Stimulated activated memory B cell treated with anti-CD40 and anti-IgM and Interleukin-4, amounts not matched to agents 10 μg/mL and 1 μg/mL and 100 μg/mL, for 72 hours (primary cell): ENCODE results near the gene GPR153.

Experiments used
- ATAC-seq: fragments of 150-1000 bp; cut with Tn5 transposase; 2 replicates; pipeline ENCODE4 v1.10.0; 2021
- H3K27ac Mint-ChIP-seq: one replicate; pipeline ENCODE4 v1.8.0; 2022; ENCODE audit warnings: mild to moderate bottlenecking, mixed read lengths
- H3K27me3 Mint-ChIP-seq: one replicate; pipeline ENCODE4 v1.8.0; 2022; ENCODE audit warnings: mixed read lengths
- H3K36me3 Mint-ChIP-seq: one replicate; pipeline ENCODE4 v1.8.0; 2022; ENCODE audit warnings: mixed read lengths
- H3K4me1 Mint-ChIP-seq: one replicate; pipeline ENCODE4 v1.8.0; 2022; ENCODE audit warnings: mixed read lengths
- H3K4me3 Mint-ChIP-seq: one replicate; pipeline ENCODE4 v1.8.0; 2022; ENCODE audit warnings: mild to moderate bottlenecking, moderate library complexity, mixed read lengths
- H3K9me3 Mint-ChIP-seq: one replicate; pipeline ENCODE4 v1.8.0; 2022; ENCODE audit warnings: mixed read lengths

Gene GPR153

DNA sequence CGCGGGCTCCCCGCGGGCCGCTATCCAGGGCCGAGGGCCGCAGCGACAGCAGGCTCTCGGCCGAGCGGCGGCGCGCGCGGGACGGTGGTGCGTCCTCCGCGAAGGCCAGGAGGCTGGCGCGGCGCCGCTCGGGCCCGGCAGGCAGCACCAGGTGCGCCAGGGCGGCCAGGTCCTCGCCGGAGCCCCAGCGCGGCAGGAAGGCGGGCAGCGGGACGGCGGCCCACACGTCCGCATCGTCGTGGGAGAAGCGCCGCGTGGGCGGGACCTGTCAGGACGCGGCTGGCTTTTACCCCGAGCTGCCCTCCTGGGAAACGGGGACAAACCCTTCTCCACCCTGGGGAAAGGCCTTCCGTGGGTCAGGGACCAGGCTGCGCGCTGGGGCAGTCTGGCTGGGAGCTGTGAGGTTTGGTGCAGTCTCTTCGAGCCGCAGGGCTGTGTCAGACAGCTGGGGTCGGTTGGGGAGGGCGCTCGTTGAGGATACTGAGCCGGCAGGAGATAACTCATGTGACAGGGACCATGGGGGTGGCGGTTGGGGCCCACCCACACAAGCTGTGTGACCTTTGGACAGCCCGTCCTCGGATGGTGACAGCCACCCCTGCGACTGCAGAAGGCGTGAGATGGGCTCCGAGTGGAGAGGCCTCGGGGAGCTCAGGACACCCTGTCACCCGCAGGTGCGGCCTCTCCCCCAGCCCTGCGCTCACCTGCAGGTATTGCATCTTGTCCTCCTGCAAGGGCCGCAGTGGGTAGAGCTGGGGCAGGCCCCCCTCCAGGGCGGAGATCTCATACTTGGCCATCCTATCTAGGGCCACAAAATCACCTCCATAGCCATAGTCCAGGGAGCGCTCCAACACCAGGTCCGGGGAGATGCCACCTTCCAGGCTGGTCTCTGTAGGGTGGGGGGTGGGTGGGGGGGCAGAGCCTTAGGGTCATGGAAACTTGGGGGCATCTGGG lies 10.9 kb downstream of the GPR153 start:
- Mint-ChIP-seq H3K36me3 (no peaks in the 10 kb centered on the region), H3K4me1 (peaks cover 12% of the 10 kb centered on the region), H3K27me3 (peaks cover 59% of the 10 kb centered on the region), H3K9me3 (no peaks in the 10 kb centered on the region), H3K27ac (no peak overlapping the region), H3K4me3 (no peak overlapping the region)
- ATAC-seq, result no peak

DNA sequence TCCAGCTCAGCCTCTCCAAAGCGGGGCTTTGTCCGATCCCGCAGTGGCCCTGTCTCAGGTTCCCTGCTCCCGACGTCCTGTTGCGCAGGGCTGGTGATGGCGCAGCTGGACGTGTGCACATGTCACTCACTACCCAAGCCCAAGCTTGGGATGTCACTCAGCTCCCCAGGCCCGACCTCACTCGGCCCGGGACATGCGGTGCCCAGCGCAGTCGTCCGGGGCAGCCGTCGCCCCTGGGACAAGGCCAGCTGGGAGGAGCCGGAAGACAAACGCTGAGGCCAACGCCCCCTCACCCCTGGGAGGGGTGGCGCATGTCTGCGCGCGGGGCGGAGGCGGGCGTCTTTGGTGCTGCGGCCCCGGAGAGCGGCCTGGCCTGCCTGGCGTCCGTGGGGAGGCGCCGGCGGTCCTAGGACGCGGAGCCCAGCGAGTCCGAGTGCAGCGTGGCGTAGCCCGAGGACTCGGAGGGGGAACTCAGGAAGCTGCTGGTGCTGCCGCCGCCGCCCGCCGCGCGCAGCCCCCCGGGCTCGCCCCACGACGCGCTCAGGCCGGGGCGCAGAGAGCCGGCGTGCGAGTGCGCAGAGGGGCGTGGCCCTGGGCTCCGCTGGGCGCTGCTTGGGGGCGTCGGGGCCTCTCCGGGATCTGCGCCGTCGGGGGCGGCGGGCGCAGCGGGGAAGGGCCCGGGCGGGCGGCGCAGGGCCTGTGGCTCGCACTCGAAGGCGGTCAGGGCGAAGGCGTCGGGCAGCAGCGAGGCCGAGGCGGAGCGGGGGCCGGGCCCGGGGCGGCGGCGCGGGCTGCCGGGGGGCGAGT lies 11.8 kb downstream of the GPR153 start:
- Mint-ChIP-seq H3K27ac (no peak overlapping the region), H3K4me3 (peak overlapping the region; percentile 46), H3K36me3 (no peaks in the 10 kb centered on the region), H3K27me3 (peaks cover 67% of the 10 kb centered on the region), H3K4me1 (peaks cover 19% of the 10 kb centered on the region), H3K9me3 (no peaks in the 10 kb centered on the region)
- ATAC-seq, result no peak

DNA sequence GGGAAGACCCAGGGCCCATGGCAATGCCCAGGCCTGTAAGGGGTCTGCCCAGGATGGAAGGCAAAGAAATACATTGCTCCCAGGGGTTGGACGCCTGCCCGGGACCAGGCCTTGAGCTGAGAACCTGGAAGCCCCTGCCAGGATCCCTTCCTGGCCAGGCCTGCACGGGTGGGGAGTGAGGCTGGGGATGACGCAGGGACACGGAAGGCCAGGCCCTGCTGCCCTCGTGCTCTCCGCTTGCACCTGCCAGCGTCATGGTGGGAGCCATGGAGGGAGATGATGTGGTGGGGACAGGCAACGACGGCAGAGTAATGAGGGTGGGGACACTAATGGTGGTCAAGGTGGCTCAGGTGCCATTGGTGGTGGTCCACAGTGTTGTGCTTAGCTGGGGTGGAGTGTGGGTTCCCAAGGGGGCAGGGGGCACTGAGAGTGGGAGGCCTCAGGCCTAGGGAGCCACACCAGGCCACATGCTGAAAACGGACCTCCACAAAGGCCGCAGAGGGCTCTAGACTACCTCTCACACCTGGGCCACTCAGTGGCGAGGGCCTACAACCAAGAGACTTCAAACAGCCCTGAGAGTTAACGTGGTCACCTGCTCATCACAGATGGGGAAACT lies 12.6 kb downstream of the GPR153 start:
- ATAC-seq, result no peak
- Mint-ChIP-seq H3K4me3 (no peak overlapping the region), H3K36me3 (no peaks in the 10 kb centered on the region), H3K27ac (no peak overlapping the region), H3K27me3 (peaks cover 76% of the 10 kb centered on the region), H3K4me1 (peaks cover 19% of the 10 kb centered on the region), H3K9me3 (no peaks in the 10 kb centered on the region)

DNA sequence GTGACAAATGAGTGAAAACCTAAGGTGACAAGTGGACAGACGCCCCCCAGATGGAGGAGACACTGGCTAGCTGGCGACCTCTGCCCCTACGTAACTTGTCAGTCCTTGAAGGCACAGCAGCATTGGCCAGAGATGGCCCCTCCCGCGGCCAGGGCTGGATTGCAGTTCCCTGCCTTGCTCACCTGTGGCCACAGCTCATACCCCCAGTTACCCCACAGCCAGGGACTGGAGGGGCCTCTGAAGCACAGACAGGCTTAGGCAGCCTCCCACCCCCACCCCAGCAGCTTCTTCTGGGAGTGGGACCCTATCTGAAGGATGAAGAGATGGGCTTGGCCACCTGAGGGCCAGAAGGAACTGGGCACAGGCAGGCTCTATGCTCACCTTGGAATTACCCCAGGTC lies 13.2 kb downstream of the GPR153 start:
- Mint-ChIP-seq H3K9me3 (no peaks in the 10 kb centered on the region), H3K4me1 (peaks cover 19% of the 10 kb centered on the region), H3K27me3 (peaks cover 81% of the 10 kb centered on the region), H3K27ac (no peak overlapping the region), H3K36me3 (no peaks in the 10 kb centered on the region), H3K4me3 (no peak overlapping the region)
- no peak for ATAC-seq

DNA sequence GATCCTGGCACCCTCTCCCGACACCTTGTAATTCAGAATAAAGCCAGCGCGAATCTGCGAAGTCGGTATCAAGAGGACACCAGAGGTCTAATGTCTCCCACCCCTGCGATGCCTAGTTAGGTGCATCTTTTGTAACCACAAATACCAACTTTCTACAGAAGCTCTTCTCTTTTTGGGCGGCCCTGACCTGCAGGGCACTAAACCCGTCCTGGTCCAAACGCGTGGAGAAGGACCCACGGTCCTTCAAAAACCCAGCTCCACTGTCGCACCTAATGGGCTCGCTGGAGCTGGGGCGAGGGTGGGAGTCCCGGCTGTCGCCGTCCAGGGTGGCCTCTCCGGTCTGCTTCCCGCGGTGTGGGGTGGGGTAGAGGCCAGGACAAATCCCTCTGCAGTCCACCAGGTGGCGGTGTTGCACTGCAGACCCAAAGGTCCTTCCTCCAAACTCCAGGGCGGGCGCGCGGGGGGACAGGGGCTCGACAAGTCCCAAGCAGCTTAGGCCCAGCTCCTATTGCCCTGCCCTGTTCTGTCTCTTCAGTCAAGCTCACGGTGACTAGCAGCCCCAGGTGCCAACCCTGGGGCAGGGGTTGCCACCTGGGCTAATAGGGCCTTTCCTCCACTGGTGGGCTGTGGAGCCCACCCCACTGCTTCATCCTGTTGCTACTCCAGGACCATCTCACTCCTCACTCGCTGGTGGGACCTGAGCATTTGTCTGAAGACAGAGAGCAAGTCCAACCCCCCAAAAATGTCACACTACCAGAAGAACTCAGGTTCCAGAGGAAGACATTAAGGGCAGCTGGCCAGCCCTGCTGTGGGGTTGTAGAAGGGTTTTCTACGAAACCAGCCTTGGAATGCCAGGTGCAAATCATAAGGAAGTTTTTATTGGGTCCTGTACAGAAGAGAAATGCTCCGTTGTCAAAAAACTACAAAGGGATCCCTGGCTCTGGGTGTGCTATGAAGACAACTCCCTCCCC lies 14.1 kb downstream of the GPR153 start:
- Mint-ChIP-seq H3K9me3 (no peaks in the 10 kb centered on the region), H3K27ac (no peak overlapping the region), H3K27me3 (peaks cover 80% of the 10 kb centered on the region), H3K4me1 (peaks cover 20% of the 10 kb centered on the region), H3K36me3 (no peaks in the 10 kb centered on the region), H3K4me3 (peak overlapping the region; percentile 70)
- ATAC-seq, result peak; percentile 52

DNA sequence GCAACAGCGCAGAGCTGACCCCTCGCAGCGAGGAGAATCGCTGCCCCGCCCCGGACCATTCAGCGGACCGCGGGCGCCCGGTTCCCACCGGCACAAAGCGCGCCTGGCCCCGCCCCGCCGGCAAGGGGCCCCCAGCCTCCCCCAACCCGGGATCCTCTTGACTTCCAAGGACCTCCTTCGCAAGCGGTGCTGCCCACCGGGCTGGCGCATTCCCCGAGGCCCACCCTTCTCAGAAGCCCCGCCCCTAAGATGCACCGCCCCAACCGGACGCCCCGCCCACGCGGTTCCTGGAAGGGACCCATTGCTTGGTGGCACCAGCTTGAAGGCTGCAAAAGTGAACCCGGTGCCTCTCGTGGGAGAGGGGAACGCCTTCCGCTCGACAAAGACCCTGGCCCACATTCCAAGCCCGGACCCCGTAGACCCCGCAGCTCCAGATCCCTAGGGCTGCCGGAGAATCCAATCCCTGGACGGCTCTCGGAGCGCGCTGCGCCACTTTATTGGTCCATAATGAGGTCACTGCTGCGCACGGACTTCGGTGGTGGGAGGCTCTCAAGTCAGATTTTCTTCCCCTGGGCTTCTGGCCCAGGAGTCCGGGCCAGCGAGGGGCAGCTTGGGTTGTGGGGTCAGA lies 14.9 kb downstream of the GPR153 start:
- no peaks in the 10 kb centered on the region for H3K9me3 Mint-ChIP-seq
- peaks cover 28% of the 10 kb centered on the region for H3K4me1 Mint-ChIP-seq
- peaks cover 80% of the 10 kb centered on the region for H3K27me3 Mint-ChIP-seq
- no peak overlapping the region for H3K27ac Mint-ChIP-seq
- peak overlapping the region; percentile 70 for H3K4me3 Mint-ChIP-seq
- H3K36me3 Mint-ChIP-seq, result no peaks in the 10 kb centered on the region
- ATAC-seq, result no peak

DNA sequence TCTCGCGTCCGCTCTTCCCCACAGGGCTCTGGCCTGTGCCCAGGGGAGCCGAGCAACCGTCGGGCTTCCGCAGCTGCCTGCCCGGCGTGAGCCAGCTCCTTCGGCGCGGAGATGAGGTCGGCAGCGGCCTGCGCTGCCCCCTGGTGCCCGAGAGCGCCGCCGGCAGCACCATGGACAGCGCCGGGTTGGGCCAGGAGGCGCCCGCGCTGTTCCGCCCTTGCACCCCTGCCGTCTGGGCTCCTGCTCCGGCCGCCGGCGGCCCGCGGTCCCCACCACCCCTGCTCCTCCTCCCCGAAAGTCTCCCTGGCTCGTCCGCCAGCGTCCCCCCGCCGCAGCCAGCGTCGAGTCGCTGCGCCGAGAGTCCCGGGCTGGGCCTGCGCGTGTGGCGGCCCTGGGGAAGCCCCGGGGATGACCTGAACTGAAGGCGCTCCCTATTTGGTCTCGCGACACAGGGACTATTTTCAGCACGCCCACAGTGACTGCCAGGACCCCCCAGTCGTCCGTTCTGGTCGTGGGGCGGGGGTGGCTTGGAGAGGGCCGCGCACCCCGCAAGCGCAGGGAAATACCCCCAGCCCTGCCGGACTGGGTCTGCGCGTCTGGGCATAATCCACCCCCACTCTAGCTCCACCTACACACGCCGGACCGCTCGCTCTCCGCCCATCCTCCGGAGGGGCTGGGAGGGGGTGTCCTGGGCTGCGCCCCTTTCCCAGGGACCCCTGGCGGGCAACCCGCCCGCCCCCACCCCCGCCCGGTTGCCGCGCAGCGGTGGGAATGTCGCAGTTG lies 15.6 kb downstream of the GPR153 start:
- Mint-ChIP-seq H3K27me3 (peaks cover 80% of the 10 kb centered on the region), H3K4me3 (peak overlapping the region; percentile 9), H3K4me1 (peaks cover 29% of the 10 kb centered on the region), H3K36me3 (no peaks in the 10 kb centered on the region), H3K9me3 (no peaks in the 10 kb centered on the region), H3K27ac (no peak overlapping the region)
- ATAC-seq, result peak; percentile 77

DNA sequence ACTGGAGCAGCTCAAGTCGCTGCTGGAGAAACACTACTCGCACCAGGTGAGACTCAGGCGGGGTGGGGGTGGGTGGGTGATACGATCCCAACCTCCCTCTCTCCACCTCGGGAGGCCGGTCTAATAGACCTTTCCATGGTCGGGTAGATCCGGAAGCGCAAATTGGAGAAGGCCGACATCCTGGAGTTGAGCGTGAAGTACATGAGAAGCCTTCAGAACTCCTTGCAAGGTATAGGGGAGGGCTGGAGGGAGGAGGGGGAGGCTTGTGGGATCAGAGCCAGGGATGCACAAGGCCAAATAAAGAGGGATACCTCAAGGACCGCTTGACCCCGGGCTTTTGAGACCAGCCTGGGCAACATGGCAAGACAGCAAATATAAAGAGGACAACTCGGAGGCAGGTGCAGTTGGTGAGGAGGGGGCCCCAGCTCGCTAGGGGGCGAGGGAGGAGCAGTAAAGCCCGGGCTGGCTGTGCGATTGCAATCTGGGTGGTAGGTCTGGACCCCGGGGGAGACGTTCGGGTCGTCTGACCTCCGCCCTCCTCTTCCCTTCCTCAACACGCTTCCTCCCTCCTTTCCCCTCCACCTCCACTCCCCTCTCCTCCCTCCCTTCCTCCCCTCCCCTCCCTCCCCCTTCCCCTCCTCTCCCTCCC lies 16.4 kb downstream of the GPR153 start:
- no peak overlapping the region for H3K4me3 Mint-ChIP-seq

DNA sequence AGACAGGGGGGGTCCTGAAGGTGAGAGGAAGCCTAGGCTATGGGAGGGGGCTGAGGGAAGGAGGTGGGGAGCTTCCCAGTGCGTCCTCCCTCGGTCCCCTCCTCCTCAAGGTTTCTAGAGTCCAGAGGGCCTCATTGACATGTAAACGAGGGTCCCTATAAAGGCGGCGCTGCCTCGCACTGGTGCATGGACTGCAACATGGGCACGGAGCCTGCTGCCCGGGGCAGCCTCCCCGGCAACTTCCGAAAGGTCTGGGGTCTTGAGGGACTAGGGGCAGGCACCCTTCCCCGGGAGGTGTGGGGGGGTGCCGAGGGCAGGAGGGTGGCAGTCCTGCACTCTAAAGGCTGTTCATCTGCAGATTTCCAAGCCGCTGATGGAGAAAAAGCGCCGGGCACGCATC lies 16.9 kb downstream of the GPR153 start, which contains the start of gene HES3:
TSS of gene HES3 (plus strand) at position 187 of the 400 bp plus-strand sequence. CDS start at position 374, 187 bp downstream.
- no peaks in the 10 kb centered on the region for H3K36me3 Mint-ChIP-seq
- H3K4me1 Mint-ChIP-seq, result peaks cover 29% of the 10 kb centered on the region
- peak within 1 kb of the TSS; percentile 9 for H3K4me3 Mint-ChIP-seq

More for the DNA sequence above, 16.4 kb downstream of the GPR153 start:
- H3K4me1 Mint-ChIP-seq, result peaks cover 29% of the 10 kb centered on the region
- H3K27me3 Mint-ChIP-seq, result peaks cover 84% of the 10 kb centered on the region
- ATAC-seq, result no peak
- no peak overlapping the region for H3K27ac Mint-ChIP-seq
- no peaks in the 10 kb centered on the region for H3K36me3 Mint-ChIP-seq
- H3K9me3 Mint-ChIP-seq, result no peaks in the 10 kb centered on the region

DNA sequence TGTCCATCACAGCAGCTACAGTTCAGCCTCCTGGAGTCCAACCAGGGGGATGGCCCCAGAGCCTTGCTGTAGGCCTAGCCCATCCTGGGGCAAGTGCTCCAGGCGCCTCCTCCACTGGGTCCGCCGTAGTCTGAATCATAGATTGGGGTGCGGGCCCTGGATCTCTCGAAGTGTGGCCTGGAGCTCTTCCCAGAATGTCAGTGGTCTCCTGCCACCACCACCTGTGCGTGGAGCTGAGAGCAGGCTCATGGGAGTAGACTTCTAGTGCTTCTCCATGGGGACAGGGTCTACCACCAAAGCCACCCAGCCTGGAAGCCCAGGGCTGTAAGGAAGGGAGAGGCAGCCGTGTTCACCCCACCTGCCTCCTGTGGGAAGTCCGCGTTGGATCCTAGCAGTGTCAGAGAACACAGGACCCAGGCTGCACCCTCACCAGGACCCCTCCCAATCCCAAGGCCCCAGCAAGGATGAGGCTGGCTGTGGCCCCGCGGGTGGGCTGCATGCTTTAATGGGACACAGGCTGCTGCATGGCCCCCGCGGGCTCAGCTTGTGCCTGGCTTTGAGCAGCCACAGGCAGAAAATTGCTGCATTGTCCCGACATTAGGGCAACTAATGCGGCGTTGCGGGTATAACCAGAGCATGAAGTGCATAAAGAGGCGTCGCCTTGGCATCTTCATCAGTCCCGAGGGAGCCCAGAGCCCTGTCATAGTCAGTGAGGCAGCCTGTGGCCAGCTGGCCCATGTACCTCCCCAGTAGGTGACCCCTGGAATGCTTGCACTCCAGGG lies 17.7 kb downstream of the GPR153 start:
- Mint-ChIP-seq H3K4me3 (no peak overlapping the region), H3K36me3 (no peaks in the 10 kb centered on the region), H3K4me1 (peaks cover 29% of the 10 kb centered on the region), H3K27ac (no peak overlapping the region), H3K9me3 (no peaks in the 10 kb centered on the region), H3K27me3 (peaks cover 87% of the 10 kb centered on the region)
- ATAC-seq, result no peak

More for the DNA sequence above, 16.9 kb downstream of the GPR153 start, which contains the start of gene HES3:
- ATAC-seq, result no peak
- Mint-ChIP-seq H3K9me3 (no peaks in the 10 kb centered on the region), H3K27ac (no peak within 1 kb of the TSS), H3K27me3 (peaks cover 87% of the 10 kb centered on the region)

DNA sequence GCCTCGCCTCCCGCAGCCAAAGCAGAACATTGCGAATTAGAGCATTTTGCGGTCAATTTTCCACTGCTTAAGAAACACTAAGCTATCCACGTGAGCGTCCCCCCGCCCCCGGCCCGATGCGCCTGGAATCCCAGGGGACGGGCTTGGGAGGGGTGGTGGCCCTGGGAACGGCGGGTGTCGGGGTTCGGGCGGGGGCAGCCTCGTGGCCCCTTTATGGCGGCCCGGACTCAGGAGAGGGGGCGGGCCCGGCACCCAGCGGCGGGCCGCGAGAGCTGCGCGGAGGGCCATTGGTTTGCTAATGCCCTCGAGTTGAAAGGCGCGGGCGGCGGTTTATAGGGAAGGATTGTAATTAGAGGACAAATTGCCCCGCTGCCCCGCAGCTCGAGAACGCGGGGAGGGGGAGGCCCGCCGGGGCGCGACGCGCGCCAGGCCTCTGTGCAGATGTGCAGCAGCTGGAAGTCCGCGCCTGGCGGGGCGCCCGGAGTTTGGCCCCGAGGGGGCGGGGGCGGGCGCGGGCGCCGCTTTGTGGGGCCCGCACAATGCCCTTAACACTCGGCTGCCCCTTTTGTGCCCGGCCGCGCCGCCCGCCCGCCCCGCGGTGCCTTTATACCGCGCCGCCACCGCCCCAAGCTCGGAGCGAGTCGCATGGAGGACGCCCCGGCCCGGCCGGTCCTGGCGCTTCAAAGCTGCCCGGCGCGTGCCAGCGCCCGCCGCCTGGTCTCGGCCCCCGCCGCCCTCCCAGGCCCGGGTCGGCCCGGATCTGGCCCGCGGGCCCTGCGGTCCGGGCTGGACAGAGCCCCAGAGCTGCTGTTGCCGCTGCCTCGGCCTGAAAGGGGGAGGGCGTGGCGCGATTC lies 18.8 kb downstream of the GPR153 start:
- H3K36me3 Mint-ChIP-seq, result no peaks in the 10 kb centered on the region
- H3K9me3 Mint-ChIP-seq, result no peaks in the 10 kb centered on the region
- ATAC-seq, result no peak
- H3K27ac Mint-ChIP-seq, result no peak overlapping the region
- H3K4me3 Mint-ChIP-seq, result no peak overlapping the region
- peaks cover 83% of the 10 kb centered on the region for H3K27me3 Mint-ChIP-seq
- peaks cover 28% of the 10 kb centered on the region for H3K4me1 Mint-ChIP-seq
